PFSK-1 (cell line): Measurements from ENCODE around the gene ARSA.

Source experiments
- FOXP2 ChIP-seq: optimal IDR thresholded peaks from 2 replicates; pipeline ENCODE3; 2011; ENCODE audit warnings: borderline replicate concordance, control low read depth, inconsistent platforms; ENCODE audit not compliant: insufficient read depth; ENCODE audit errors: extremely low read length, extremely low read depth
- POLR2AphosphoS5 ChIP-seq: IDR thresholded peaks from 2 replicates; pipeline ENCODE4 v1.6.1; 2012; ENCODE audit warnings: low read depth, mild to moderate bottlenecking, control low read depth, low read length, moderate library complexity
- SIN3A ChIP-seq: IDR thresholded peaks from 2 replicates; pipeline ENCODE4 v1.6.1; 2012; ENCODE audit warnings: mild to moderate bottlenecking, low read length, moderate library complexity, borderline replicate concordance; ENCODE audit not compliant: insufficient read depth
- TAF1 ChIP-seq: IDR thresholded peaks from 2 replicates; pipeline ENCODE4 v1.6.1; 2012; ENCODE audit warnings: low read length, control low read depth, borderline replicate concordance; ENCODE audit not compliant: insufficient read depth
- TF ChIP-seq, protein P1 (sequence below), 2 experiments: IDR thresholded peaks; 2 replicates each; pipeline versions ENCODE4 v1.6.1 to v1.8.0; 2011 to 2012; ENCODE audit warnings: low read depth in 2 of 2, low read length in 2 of 2, control low read depth in 1 of 2, inconsistent platforms in 1 of 2, mild to moderate bottlenecking in 1 of 2, moderate library complexity in 1 of 2; ENCODE audit not compliant: insufficient read depth in 1 of 2

ARSA gene

DNA sequence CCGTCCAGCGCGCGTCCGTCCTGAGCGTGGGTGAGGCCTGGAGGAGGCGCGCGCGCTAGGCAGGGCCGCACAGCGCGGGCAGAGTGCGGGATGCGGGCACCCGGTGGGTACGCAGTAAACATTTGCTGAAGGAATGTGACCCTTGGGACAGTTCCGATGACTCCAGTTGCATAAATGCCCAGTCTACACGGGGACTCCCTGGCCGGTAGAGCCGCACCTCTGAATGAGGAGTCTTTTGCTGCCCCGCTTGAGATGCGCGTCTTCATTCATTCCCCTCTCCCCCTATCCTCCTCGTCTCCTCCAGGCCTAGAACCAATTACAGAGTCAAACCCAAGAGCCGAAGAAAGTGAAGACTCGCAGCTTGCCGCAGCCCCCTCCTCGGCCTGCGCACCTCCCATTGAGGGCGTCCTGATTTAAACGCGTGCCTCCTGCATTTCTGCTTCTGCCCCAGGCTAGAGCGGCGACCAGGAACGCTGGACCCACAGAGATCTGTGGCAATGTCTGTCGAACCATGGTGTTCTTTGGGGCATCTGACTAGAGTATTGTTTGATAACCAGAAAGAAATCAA, 44.6 kb downstream of the ARSA start:
- TF ChIP-seq, protein P1, sequence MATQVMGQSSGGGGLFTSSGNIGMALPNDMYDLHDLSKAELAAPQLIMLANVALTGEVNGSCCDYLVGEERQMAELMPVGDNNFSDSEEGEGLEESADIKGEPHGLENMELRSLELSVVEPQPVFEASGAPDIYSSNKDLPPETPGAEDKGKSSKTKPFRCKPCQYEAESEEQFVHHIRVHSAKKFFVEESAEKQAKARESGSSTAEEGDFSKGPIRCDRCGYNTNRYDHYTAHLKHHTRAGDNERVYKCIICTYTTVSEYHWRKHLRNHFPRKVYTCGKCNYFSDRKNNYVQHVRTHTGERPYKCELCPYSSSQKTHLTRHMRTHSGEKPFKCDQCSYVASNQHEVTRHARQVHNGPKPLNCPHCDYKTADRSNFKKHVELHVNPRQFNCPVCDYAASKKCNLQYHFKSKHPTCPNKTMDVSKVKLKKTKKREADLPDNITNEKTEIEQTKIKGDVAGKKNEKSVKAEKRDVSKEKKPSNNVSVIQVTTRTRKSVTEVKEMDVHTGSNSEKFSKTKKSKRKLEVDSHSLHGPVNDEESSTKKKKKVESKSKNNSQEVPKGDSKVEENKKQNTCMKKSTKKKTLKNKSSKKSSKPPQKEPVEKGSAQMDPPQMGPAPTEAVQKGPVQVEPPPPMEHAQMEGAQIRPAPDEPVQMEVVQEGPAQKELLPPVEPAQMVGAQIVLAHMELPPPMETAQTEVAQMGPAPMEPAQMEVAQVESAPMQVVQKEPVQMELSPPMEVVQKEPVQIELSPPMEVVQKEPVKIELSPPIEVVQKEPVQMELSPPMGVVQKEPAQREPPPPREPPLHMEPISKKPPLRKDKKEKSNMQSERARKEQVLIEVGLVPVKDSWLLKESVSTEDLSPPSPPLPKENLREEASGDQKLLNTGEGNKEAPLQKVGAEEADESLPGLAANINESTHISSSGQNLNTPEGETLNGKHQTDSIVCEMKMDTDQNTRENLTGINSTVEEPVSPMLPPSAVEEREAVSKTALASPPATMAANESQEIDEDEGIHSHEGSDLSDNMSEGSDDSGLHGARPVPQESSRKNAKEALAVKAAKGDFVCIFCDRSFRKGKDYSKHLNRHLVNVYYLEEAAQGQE (IDR thresholded peaks at IDR 0.05; ENCODE audit: insufficient read depth in 1 of 2, low read depth in 2 of 2, low read length in 2 of 2), result no peak
- no peak for TF ChIP-seq SIN3A
- TF ChIP-seq POLR2AphosphoS5, result no peak; the same call in 1 of the 2 replicates
- TF ChIP-seq FOXP2, result no peak
- no peak for TF ChIP-seq TAF1

DNA sequence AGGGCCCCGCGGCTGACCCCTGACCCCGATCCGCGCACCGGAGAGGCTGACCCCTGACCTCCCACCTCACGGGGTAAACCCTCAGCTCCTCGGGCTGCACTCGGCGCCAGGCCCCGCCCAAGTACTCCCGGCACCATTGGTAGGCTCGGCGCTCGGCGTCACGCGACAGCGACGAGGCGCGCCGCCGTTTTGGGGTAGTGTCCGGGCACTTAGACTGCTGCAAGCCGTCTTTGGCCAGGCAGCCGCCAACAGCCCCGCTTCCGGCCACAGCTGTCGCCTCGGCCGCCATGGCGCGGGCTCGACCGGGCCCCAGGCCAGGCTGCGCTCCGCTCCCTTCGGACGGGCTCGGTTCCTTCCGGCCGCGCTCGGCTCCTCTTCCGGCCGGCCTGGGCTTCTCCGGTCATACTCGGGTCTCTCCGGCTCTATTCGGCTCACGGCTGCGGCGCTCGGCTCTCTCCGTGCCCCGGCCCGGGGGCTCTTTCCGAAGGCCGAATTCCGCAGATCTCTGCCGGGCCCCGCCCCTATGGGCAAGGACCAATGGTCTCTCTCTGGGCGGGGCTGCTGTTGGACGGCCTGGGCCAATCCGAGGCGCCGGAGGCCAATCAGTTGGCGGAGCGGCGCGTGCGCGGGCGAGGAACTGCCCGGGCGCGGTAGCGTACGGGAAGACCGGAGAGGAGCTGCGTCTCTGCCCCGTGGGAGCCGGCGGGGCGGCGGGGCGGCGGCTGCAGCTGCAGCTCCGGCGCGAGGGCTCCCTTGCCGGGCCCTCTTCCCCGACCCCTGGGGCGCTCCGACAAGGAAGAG, 45.3 kb downstream of the ARSA start, which contains the start of gene CHKB:
Gene CHKB (minus strand): TSS at position 357 of the 801 bp plus-strand sequence. CDS start 68 bp downstream, at position 289.
- TF ChIP-seq SIN3A (no peak), POLR2AphosphoS5 (peak; percentile 69)

DNA sequence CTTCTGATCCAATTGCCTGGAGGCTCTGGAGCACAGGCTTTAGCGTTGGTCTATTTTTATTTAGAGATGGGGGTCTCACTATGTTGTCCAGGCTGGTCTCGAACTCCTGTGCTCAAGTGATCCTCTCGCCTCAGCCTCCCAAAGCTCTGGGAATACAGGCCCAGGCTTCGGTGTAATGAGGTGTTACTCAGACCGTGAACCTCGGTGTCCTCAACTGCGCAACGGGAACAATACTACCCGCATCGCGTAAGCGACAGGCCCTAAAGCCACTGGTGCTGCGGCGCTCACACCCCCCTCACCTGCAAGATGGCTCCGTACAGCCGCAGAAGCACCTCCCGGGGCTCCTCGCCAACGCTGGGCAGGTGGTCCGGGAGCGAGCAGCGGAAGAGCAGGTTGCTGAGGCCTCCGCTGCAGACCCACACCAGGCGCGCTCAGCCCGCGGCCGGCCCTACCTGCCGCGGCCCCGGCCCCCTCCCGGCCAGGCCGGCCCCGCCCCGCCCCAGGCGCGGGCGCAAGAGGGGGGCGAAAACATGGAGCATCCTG, 45.9 kb downstream of the ARSA start:
- TF ChIP-seq, protein P1 (IDR thresholded peaks at IDR 0.05; ENCODE audit: insufficient read depth in 1 of 2, low read depth in 2 of 2, low read length in 2 of 2), result no peak
- TF ChIP-seq POLR2AphosphoS5 (no peak), FOXP2 (peak; percentile 4), SIN3A (no peak), TAF1 (no peak)

DNA sequence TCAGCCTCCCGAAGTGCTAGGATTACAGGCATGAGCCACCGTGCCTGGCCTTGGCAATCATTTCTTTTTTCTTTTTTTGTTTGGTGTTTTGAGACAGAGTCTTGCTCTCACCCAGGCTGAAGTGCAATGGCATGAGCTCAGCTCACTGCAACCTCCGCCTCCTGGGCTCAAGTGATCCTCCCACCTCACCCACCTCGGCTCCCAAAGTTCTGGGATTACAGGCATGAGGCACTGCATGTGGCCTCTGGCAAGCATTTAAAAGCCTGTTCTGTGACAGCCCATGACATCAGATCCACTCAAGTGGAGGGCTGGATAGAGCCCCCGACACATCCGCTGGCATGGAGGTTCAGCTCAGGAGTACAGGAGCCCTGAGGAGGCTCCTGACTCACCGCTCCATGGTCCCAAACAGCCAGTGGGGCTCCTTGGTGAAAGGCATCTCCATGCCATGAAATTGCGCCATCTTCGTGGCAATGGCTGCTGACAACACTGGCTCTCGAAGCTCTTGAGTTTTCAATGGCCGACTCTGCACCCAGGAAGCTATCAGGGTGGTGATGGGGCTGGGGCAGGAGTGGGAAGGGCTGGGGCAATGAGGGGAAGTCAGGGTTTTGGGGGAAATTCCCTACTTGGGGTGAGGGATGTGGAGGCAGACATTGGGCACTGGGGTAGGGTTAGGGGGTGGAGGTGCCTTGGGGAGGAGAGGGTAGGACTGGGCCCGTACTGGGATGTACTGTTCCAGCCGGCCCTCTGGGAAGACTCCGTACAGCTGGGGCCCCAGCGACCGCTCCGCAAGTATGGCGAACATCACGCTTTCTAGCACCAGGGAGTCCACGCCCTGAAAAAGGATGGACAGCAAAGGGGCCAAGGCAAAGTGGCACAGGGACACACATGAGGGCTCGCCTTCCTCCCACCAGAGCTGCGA, 46.7 kb downstream of the ARSA start:
- TF ChIP-seq SIN3A, result no peak
- no peak for TF ChIP-seq POLR2AphosphoS5
- TF ChIP-seq, protein P1 (IDR thresholded peaks at IDR 0.05; ENCODE audit: insufficient read depth in 1 of 2, low read depth in 2 of 2, low read length in 2 of 2), result no peak
- no peak for TF ChIP-seq FOXP2
- no peak for TF ChIP-seq TAF1

DNA sequence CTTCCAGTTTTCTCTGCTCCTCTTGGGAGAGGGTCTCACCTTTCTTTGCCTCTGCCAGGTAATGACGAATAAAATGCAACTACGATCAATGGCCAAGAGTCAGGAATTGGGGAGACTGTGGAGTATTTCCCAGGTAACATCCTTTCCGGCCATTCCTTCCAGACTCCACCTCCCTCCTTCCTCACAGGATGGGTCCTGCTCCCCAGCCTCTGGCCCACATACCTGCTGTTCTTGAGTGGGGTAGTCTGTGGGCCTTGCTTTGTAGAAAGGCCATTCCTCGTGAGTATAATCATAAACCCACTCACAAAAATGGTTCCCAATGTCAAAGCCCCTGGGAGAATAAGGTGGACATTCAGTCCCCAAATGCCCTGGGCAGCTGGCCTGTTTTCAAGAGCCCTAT, 48.2 kb downstream of the ARSA start:
- TF ChIP-seq FOXP2 (no peak), SIN3A (no peak), TAF1 (no peak), POLR2AphosphoS5 (no peak)
- TF ChIP-seq, protein P1 (IDR thresholded peaks at IDR 0.05; ENCODE audit: insufficient read depth in 1 of 2, low read depth in 2 of 2, low read length in 2 of 2), result no peak
